Uterus (tissue), 4 donors: ENCODE measurements around the gene GFPT2. TPM values are rescaled to one million over a fixed set of nuclear protein-coding genes. Genes with fewer than 3 reads are reported as not detected.

ENCODE experiments used
- DNase-seq, 2 donors: peaks; one replicate each; pipeline ENCODE4 v3.0.0-alpha.2; 2019 to 2020
- H3K27ac ChIP-seq, 2 donors: fragments of 200-600 bp; sonication (generic); 1 replicate in 1 of 2; 2 replicates in 1 of 2; pipeline ENCODE4 v1.5.1; 2016 to 2018
- H3K27me3 ChIP-seq, 2 donors: fragments of 200-600 bp; sonication (generic); one replicate each; pipeline ENCODE4 v1.5.1; 2018 to 2019; ENCODE audit warnings: control low read depth in 1 of 2
- H3K36me3 ChIP-seq, 2 donors: fragments of 200-600 bp; sonication (generic); one replicate each; pipeline ENCODE4 v1.5.1; 2019; ENCODE audit warnings: control low read depth in 1 of 2
- H3K4me1 ChIP-seq, 2 donors: fragments of 200-600 bp; sonication (generic); one replicate each; pipeline ENCODE4 v1.5.1; 2018 to 2019; ENCODE audit warnings: control low read depth in 1 of 2
- H3K4me3 ChIP-seq, 2 donors: fragments of 200-600 bp; sonication (generic); 1 replicate in 1 of 2; 2 replicates in 1 of 2; pipeline ENCODE4 v1.5.1; 2018 to 2019; ENCODE audit warnings: mild to moderate bottlenecking in 1 of 2
- H3K9me3 ChIP-seq, 2 donors: fragments of 200-600 bp; sonication (generic); one replicate each; pipeline ENCODE4 v1.5.1; 2019; ENCODE audit warnings: control low read depth in 1 of 2
- POLR2A ChIP-seq, 2 donors: fragments of 450-650 bp; IDR thresholded peaks; one replicate each; pipeline ENCODE4 v1.6.1; 2016; ENCODE audit warnings: antibody characterized with exemption in 2 of 2, mild to moderate bottlenecking in 1 of 2, moderate library complexity in 1 of 2
- intact Hi-C: fragments of 100-400 bp; cut with DNase I; formaldehyde crosslinking; loops from one replicate; pipeline ENCODE4 v1.15.1; 2023; ENCODE audit warnings: low total_unique reads
- total RNA-seq, 4 donors: library from RNA; depleted of rRNA in 3 of 4; stranded (reverse); fragments of >200 nt in 3 of 4; gene quantifications; one replicate each; pipeline versions ENCODE4 v1.1.0 to v1.2.4, GENCODE V29; 2014 to 2023
- TF ChIP-seq, protein P1 (sequence below), 4 experiments: fragments of 200-600 bp in 2 of 4; fragments of 450-650 bp in 2 of 4; sonication (generic) in 2 of 4; IDR thresholded peaks; one replicate each; pipeline ENCODE4 v1.5.1; 2016 to 2019; ENCODE audit warnings: antibody characterized with exemption in 4 of 4, mild to moderate bottlenecking in 2 of 4, moderate library complexity in 1 of 4
- donor health status: DM: yes; HTN: yes; CAD: no.

Gene GFPT2
- total RNA-seq, 4 donors from 2014 or later, result 18.2 to 118 (median 47.8) TPM

- no peak for TF ChIP-seq POLR2A (IDR thresholded peaks at IDR 0.05)
- TF ChIP-seq, protein P1, sequence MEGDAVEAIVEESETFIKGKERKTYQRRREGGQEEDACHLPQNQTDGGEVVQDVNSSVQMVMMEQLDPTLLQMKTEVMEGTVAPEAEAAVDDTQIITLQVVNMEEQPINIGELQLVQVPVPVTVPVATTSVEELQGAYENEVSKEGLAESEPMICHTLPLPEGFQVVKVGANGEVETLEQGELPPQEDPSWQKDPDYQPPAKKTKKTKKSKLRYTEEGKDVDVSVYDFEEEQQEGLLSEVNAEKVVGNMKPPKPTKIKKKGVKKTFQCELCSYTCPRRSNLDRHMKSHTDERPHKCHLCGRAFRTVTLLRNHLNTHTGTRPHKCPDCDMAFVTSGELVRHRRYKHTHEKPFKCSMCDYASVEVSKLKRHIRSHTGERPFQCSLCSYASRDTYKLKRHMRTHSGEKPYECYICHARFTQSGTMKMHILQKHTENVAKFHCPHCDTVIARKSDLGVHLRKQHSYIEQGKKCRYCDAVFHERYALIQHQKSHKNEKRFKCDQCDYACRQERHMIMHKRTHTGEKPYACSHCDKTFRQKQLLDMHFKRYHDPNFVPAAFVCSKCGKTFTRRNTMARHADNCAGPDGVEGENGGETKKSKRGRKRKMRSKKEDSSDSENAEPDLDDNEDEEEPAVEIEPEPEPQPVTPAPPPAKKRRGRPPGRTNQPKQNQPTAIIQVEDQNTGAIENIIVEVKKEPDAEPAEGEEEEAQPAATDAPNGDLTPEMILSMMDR (IDR thresholded peaks at IDR 0.05), result no peak
- no peak overlapping the region for H3K27ac ChIP-seq
- no peaks in the 10 kb centered on the region for H3K27me3 ChIP-seq
- intact Hi-C loops, result no loop called here
- peaks cover 6 to 75% of the 10 kb centered on the region in 2 donors for H3K9me3 ChIP-seq
- H3K4me1 ChIP-seq, result no peaks in the 10 kb centered on the region
- DNase-seq, result no peak
- no peak overlapping the region for H3K4me3 ChIP-seq
- no peaks in the 10 kb centered on the region for H3K36me3 ChIP-seq
These were observed 93.9 kb downstream of the GFPT2 start for GRCh38 chr5:180259260-180259611.

- no peaks in the 10 kb centered on the region for H3K27me3 ChIP-seq
- H3K9me3 ChIP-seq, result peaks cover 6 to 49% of the 10 kb centered on the region in 2 donors
- intact Hi-C loops, result no loop called here
- H3K27ac ChIP-seq, result no peak overlapping the region
- H3K36me3 ChIP-seq, result no peaks in the 10 kb centered on the region
- no peaks in the 10 kb centered on the region for H3K4me1 ChIP-seq
- DNase-seq, result no peak
- no peak for TF ChIP-seq POLR2A (IDR thresholded peaks at IDR 0.05)
- TF ChIP-seq, protein P1 (IDR thresholded peaks at IDR 0.05), result no peak
- no peak overlapping the region for H3K4me3 ChIP-seq
These were observed 99.9 kb downstream of the GFPT2 start for GRCh38 chr5:180253036-180253824.

GRCh38 chr5:180251887-180252286, 101.2 kb downstream of the GFPT2 start:
- DNase-seq, result no peak
- TF ChIP-seq, protein P1 (IDR thresholded peaks at IDR 0.05), result no peak
- no peak for TF ChIP-seq POLR2A (IDR thresholded peaks at IDR 0.05)
- Histone ChIP-seq H3K36me3 (no peaks in the 10 kb centered on the region), H3K27ac (no peak overlapping the region), H3K4me3 (no peak overlapping the region), H3K27me3 (no peaks in the 10 kb centered on the region), H3K9me3 (peaks cover 0 to 44% of the 10 kb centered on the region in 2 donors), H3K4me1 (no peaks in the 10 kb centered on the region)
- intact Hi-C loops, result no loop called here

- peaks cover 0 to 37% of the 10 kb centered on the region in 2 donors for H3K9me3 ChIP-seq
- H3K27me3 ChIP-seq, result no peaks in the 10 kb centered on the region
- no peak overlapping the region for H3K4me3 ChIP-seq
- no peak for DNase-seq
- TF ChIP-seq, protein P1 (IDR thresholded peaks at IDR 0.05), result no peak
- no peak for TF ChIP-seq POLR2A (IDR thresholded peaks at IDR 0.05)
- intact Hi-C loops, result no loop called here
- H3K36me3 ChIP-seq, result no peaks in the 10 kb centered on the region
- no peaks in the 10 kb centered on the region for H3K4me1 ChIP-seq
- H3K27ac ChIP-seq, result no peak overlapping the region
These were observed 102.0 kb downstream of the GFPT2 start for GRCh38 chr5:180251141-180251540.

Other genes starting within 250 kb of the GFPT2 start
- gene RASGEF1C, start 144.1 kb downstream of the GFPT2 start, total RNA-seq, result 1 to 10 TPM in 1 of 4 donors, not detected in 3; 1.2 TPM
- 10 to 100 TPM in 3 of 4 donors, 1 to 10 TPM in 1; 9.2 to 45.1 (median 33.3) TPM for gene MAPK9, start 61.3 kb downstream of the GFPT2 start, total RNA-seq
- 10 to 100 TPM in 3 of 4 donors, 1 to 10 TPM in 1; 3.8 to 43.5 (median 17.0) TPM for gene CNOT6, start 141.0 kb upstream of the GFPT2 start, total RNA-seq
- gene SCGB3A1, start 238.2 kb upstream of the GFPT2 start, total RNA-seq, result under 1 TPM in 1 of 4 donors, not detected in 3; 0.98 TPM